ENCODE data around the gene EMC6.
A peak's percentile ranks its signal among the peaks of the same experiment; 100 is the strongest.

EMC6 gene

GRCh38 chr17:3668279-3669084, at the start of gene EMC6, which contains the start of gene TAX1BP3:
Gene EMC6 (plus strand): TSS chr17:3668812. CDS start chr17:3669147, 335 bp downstream.
Gene TAX1BP3 (minus strand): TSS chr17:3668578. CDS start chr17:3668526, 52 bp downstream.
- DNase-seq: peak; percentile 98

- DNase-seq: no peak
These were observed 47.4 kb upstream of the EMC6 start for GRCh38 chr17:3621146-3621720.

GRCh38 chr17:3622977-3623594, 45.5 kb upstream of the EMC6 start:
- no peak for DNase-seq

- DNase-seq: no peak
These were observed 41.5 kb upstream of the EMC6 start for GRCh38 chr17:3626831-3627768.

GRCh38 chr17:3627769-3628167, 40.8 kb upstream of the EMC6 start:
- no peak for DNase-seq

- no peak for DNase-seq
These were observed 37.8 kb upstream of the EMC6 start for GRCh38 chr17:3630781-3631180.

GRCh38 chr17:3632287-3632686, 36.3 kb upstream of the EMC6 start:
- no peak for DNase-seq

GRCh38 chr17:3635474-3636153, 33.0 kb upstream of the EMC6 start:
- DNase-seq: no peak

- peak; percentile 95 for DNase-seq
These were observed 32.3 kb upstream of the EMC6 start, which contains the start of the genes CTNS and SHPK for GRCh38 chr17:3636154-3636907. Gene CTNS (plus strand): TSS chr17:3636760. CDS start chr17:3640207, 3,447 bp downstream. Gene SHPK (minus strand): TSS chr17:3636250. CDS start chr17:3636219, 31 bp downstream.

- DNase-seq: no peak
These were observed 31.7 kb upstream of the EMC6 start for GRCh38 chr17:3636908-3637373.

- peak; percentile 19 for DNase-seq
These were observed 28.5 kb upstream of the EMC6 start for GRCh38 chr17:3639981-3640596.

GRCh38 chr17:3641014-3641413, 27.6 kb upstream of the EMC6 start:
- DNase-seq: no peak

GRCh38 chr17:3641717-3642486, 26.7 kb upstream of the EMC6 start:
- no peak for DNase-seq

GRCh38 chr17:3643889-3644349, 24.7 kb upstream of the EMC6 start:
- no peak for DNase-seq

- no peak for DNase-seq
These were observed 23.3 kb upstream of the EMC6 start for GRCh38 chr17:3645310-3645709.

- no peak for DNase-seq
These were observed 21.4 kb upstream of the EMC6 start for GRCh38 chr17:3647251-3647650.

- peak; percentile 44 for DNase-seq
These were observed 20.6 kb upstream of the EMC6 start for GRCh38 chr17:3647769-3648555.

GRCh38 chr17:3655766-3656165, 12.8 kb upstream of the EMC6 start:
- no peak for DNase-seq

- DNase-seq: no peak
These were observed 12.3 kb upstream of the EMC6 start for GRCh38 chr17:3656353-3656752.

All from stimulated activated CD4-positive, alpha-beta T cell treated with anti-CD3 and anti-CD28 coated beads, Interleukin-4, amount 100 ng/mL, for 24 hours (primary cell).